HEK293T (cell line): ENCODE measurements around the gene KAT6B.

Experiments used
- CTCF ChIA-PET: fragments of 350-600 bp; formaldehyde crosslinking; extraction: SDS; loops from one replicate; lab custom pipeline; 2021; ENCODE audit warnings: antibody characterized with exemption, inconsistent platforms; lab: Yijun Ruan, JAX
- POLR2A ChIA-PET: fragments of 350-600 bp; formaldehyde crosslinking; extraction: SDS; loops from one replicate; lab custom pipeline; 2020; ENCODE audit warnings: antibody characterized with exemption, inconsistent platforms; lab: Yijun Ruan, JAX
- DNase-seq: peaks from one replicate; pipeline ENCODE4 v3.0.0; 2012; ENCODE audit warnings: mixed read lengths; ENCODE audit errors: extremely low spot score
- ARNT ChIP-seq: fragments of 450-650 bp; IDR thresholded peaks from 2 replicates; pipeline ENCODE4 v1.6.1; 2017; ENCODE audit warnings: mild to moderate bottlenecking
- BHLHE40 ChIP-seq: fragments of 450-650 bp; IDR thresholded peaks from 2 replicates; pipeline ENCODE4 v1.6.1; 2016; ENCODE audit warnings: mild to moderate bottlenecking, moderate library complexity, borderline replicate concordance
- CTBP1 ChIP-seq: fragments of 450-650 bp; IDR thresholded peaks from 2 replicates; pipeline ENCODE4 v1.6.1; 2016; ENCODE audit warnings: borderline replicate concordance
- ELF4 ChIP-seq: fragments of 450-650 bp; IDR thresholded peaks from 2 replicates; pipeline ENCODE4 v1.6.1; 2017; ENCODE audit warnings: antibody characterized with exemption
- FOXA1 ChIP-seq: fragments of 450-650 bp; IDR thresholded peaks from 2 replicates; pipeline ENCODE4 v1.6.1; 2016; ENCODE audit warnings: mild to moderate bottlenecking
- FOXK2 ChIP-seq: fragments of 450-650 bp; IDR thresholded peaks from 2 replicates; pipeline ENCODE4 v1.6.1; 2016; ENCODE audit warnings: mild to moderate bottlenecking
- FOXM1 ChIP-seq: fragments of 450-650 bp; IDR thresholded peaks from 2 replicates; pipeline ENCODE4 v1.6.1; 2017; ENCODE audit warnings: mild to moderate bottlenecking, borderline replicate concordance
- HDGF ChIP-seq: fragments of 450-650 bp; IDR thresholded peaks from 2 replicates; pipeline ENCODE4 v1.6.1; 2017; ENCODE audit warnings: antibody characterized with exemption, borderline replicate concordance
- L3MBTL2 ChIP-seq: fragments of 450-650 bp; conservative IDR thresholded peaks from 2 replicates; pipeline ENCODE4 v1.6.1; 2016; ENCODE audit warnings: mild to moderate bottlenecking
- LEF1 ChIP-seq: fragments of 450-650 bp; IDR thresholded peaks from 2 replicates; pipeline ENCODE4 v1.6.1; 2017; ENCODE audit warnings: mild to moderate bottlenecking, borderline replicate concordance
- NFRKB ChIP-seq: fragments of 450-650 bp; IDR thresholded peaks from 2 replicates; pipeline ENCODE4 v1.6.1; 2016; ENCODE audit warnings: mild to moderate bottlenecking, moderate library complexity
- SP1 ChIP-seq: fragments of 450-650 bp; IDR thresholded peaks from 2 replicates; pipeline ENCODE4 v1.6.1; 2017
- SUZ12 ChIP-seq: fragments of 450-650 bp; IDR thresholded peaks from 2 replicates; pipeline ENCODE4 v1.6.1; 2016; ENCODE audit warnings: mild to moderate bottlenecking
- TARDBP ChIP-seq: fragments of 450-650 bp; IDR thresholded peaks from 2 replicates; pipeline ENCODE4 v1.6.1; 2016
- ZNF384 ChIP-seq: fragments of 450-650 bp; IDR thresholded peaks from 2 replicates; pipeline ENCODE4 v1.6.1; 2016
- TF ChIP-seq, protein P1 (sequence below): fragments of 450-650 bp; IDR thresholded peaks from 2 replicates; pipeline ENCODE4 v1.6.1; 2016

The KAT6B gene

DNA sequence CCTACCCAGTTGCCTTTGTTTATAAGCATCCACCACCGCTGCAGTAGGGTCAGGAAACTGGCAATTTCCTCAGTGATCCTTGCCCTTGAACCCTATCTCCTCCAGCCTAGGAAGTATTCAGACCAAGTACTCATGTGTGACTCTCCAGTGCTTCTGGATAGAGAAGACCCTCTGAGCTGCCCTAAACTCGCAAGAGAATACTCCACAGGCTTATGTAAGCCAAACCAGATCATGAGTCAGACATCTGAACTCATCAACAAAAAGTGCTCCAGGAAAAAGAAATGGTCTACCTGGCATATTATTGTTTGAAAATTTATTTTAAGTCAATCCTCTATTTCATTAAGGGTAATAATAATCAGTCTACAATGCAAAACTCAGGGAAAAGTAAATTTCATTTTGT is 101.3 kb downstream of the KAT6B start:
- no peak for TF ChIP-seq BHLHE40
- TF ChIP-seq LEF1: no peak
- no peak for TF ChIP-seq FOXA1
- no peak for TF ChIP-seq ARNT
- TF ChIP-seq ELF4: no peak
- TF ChIP-seq SUZ12: no peak
- TF ChIP-seq L3MBTL2: no peak
- TF ChIP-seq FOXK2: no peak
- TF ChIP-seq, protein P1, sequence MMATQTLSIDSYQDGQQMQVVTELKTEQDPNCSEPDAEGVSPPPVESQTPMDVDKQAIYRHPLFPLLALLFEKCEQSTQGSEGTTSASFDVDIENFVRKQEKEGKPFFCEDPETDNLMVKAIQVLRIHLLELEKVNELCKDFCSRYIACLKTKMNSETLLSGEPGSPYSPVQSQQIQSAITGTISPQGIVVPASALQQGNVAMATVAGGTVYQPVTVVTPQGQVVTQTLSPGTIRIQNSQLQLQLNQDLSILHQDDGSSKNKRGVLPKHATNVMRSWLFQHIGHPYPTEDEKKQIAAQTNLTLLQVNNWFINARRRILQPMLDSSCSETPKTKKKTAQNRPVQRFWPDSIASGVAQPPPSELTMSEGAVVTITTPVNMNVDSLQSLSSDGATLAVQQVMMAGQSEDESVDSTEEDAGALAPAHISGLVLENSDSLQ: no peak
- TF ChIP-seq FOXM1: no peak
- no peak for TF ChIP-seq SP1
- no peak for TF ChIP-seq ZNF384
- ChIA-PET POLR2A (no interaction called here), CTCF (no interaction called here)
- DNase-seq: no peak

DNA sequence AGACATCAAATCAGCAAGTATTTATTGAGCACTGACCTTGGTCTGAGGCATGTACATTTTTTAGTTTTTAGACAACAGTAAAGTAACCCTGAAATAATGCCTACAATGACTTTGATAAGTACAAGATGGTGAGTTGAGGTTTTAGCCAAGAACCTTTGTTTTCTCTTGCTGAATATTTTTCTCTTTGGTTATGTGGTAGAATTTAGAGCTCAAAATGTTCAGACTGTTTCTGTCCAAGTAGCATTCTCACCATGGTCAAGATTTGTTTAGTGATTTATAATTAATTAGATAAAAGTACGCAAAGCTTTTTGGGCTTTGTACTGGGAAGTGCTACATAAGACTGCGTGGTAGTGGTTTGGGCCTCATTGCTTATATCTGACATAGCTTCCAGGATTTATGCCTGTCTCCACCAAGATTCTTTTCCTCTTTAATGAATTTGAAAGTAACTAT is 102.4 kb downstream of the KAT6B start:
- POLR2A ChIA-PET: no interaction called here
- DNase-seq: no peak
- CTCF ChIA-PET: no interaction called here
- TF ChIP-seq LEF1: no peak
- no peak for TF ChIP-seq SP1
- no peak for TF ChIP-seq FOXA1
- no peak for TF ChIP-seq HDGF
- no peak for TF ChIP-seq CTBP1

DNA sequence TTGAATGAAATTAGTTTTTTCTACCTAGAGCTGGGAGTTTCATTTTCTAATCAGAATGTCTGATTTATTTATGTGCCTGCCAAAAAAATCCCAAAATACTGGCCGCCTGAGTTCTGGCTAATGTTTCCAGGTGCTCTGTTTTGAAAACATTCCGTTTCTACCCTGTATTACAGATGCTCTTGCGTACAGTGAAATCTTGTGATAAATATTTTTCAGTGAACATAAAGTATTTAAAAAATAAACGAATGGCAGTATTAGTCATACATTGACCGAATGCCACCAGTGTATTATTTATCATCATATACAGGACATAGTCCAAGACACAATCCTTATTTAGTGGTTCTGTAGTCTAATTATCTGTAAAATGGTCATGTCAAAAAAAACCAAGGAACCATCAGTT is 102.8 kb downstream of the KAT6B start:
- CTCF ChIA-PET: no interaction called here
- TF ChIP-seq L3MBTL2: no peak
- TF ChIP-seq ARNT: no peak
- no peak for TF ChIP-seq ELF4
- TF ChIP-seq SP1: no peak
- no peak for TF ChIP-seq HDGF
- TF ChIP-seq FOXK2: no peak
- TF ChIP-seq, protein P1: no peak
- TF ChIP-seq ZNF384: no peak
- TF ChIP-seq BHLHE40: no peak
- no peak for TF ChIP-seq FOXM1
- no peak for TF ChIP-seq TARDBP
- no peak for TF ChIP-seq CTBP1
- TF ChIP-seq NFRKB: no peak
- POLR2A ChIA-PET: no interaction called here
- no peak for DNase-seq

DNA sequence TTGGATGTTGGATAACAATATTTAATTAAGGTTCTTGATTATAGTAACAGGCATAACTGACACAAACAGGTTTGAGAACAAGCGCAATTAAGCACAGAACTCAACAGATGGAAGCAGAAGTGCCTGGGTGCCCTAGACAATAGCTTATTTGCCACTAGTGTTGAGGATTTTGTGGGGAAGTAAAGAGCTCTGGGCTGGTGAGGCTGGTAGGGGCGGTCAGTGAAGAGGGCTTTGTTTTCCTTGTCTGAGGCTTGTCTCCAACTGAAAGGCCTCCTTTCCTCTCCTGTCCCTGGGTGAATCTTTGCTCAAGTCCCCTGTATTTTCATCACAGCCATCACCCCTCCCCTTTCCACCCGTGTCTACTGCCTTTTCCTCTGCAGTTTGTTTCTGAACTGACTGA is 104.6 kb downstream of the KAT6B start:
- ChIA-PET CTCF (no interaction called here), POLR2A (no interaction called here)
- no peak for TF ChIP-seq SUZ12
- no peak for TF ChIP-seq BHLHE40
- no peak for TF ChIP-seq CTBP1
- TF ChIP-seq FOXK2: no peak
- TF ChIP-seq ELF4: no peak
- TF ChIP-seq NFRKB: no peak
- TF ChIP-seq SP1: no peak
- no peak for TF ChIP-seq FOXM1
- TF ChIP-seq FOXA1: no peak
- no peak for TF ChIP-seq L3MBTL2
- TF ChIP-seq ZNF384: no peak
- TF ChIP-seq TARDBP: no peak
- TF ChIP-seq HDGF: no peak
- no peak for TF ChIP-seq ARNT
- TF ChIP-seq, protein P1: no peak
- no peak for TF ChIP-seq LEF1
- no peak for DNase-seq

DNA sequence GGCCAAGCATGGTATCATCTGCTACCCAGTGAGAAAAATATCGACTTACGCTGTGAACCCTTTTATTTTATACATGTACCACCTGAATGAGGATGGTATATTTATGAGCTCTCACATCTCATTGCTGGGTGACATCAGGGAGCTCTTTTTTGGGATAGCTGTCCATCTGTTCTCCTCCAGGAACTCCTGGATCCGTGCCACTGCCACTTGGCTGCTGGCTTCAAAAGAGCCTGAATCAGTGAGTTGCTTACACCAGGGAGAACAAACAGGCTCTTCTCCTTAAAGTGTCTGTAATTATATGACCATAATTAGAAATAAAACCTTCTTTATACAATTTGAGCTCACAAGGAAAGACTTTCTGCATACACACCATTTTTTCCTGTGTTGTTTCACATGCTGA is 106.2 kb downstream of the KAT6B start:
- no peak for TF ChIP-seq NFRKB
- TF ChIP-seq TARDBP: no peak
- no peak for TF ChIP-seq HDGF
- TF ChIP-seq SUZ12: no peak
- TF ChIP-seq ZNF384: no peak
- TF ChIP-seq L3MBTL2: no peak
- DNase-seq: no peak
- ChIA-PET POLR2A (no interaction called here), CTCF (no interaction called here)

DNA sequence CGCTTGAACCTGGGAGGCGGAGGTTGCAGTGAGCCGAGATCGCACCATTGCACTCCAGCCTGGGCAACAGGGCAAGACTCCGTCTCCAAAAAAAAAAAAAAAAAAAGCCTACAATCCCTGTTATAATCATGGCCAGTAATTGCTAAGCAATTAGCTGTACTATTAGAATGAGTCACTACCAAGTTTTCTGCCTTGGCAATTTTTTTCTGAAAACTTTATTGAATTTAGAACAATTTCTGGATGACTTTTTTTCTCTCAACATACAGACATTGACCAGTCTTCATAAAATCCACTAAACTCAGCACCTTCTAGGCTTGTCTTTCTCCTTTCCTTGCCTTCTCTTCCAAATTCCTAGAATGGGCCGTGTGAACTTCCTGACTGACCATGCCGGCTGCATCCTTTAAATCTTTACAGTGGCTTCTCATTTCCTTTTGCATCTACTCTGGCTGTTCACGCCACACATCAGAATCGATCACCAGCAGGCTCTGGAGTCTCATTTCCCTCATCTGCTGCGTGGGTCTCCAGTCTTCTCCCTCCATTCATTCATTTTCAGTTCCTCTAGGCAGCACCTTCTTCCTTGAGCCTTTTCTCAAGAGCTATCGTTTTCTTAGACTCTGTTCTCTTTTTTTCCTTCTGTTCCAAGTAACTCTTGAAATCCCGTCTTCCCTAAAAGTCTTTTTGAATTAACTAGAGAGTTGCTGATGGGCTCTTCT is 107.9 kb downstream of the KAT6B start:
- POLR2A ChIA-PET: no interaction called here
- DNase-seq: no peak
- TF ChIP-seq SUZ12 (no peak), BHLHE40 (no peak), NFRKB (no peak), L3MBTL2 (no peak), FOXK2 (no peak)
- CTCF ChIA-PET: no interaction called here
